Testis (tissue), 2 donors: ENCODE results near the gene IZUMO4.

Experiments
- CTCF ChIP-seq, 3 experiments: fragments of 450-650 bp in 2 of 3; fragments of 200-600 bp in 1 of 3; sonication (generic) in 1 of 3; IDR thresholded peaks; one replicate each; pipeline ENCODE4 v1.5.1; 2016 to 2019; ENCODE audit warnings: antibody characterized with exemption in 3 of 3, mild to moderate bottlenecking in 2 of 3, moderate library complexity in 1 of 3
- POLR2A ChIP-seq: fragments of 450-650 bp; IDR thresholded peaks from one replicate; pipeline ENCODE4 v1.6.1; 2017; ENCODE audit warnings: antibody characterized with exemption, mild to moderate bottlenecking, moderate library complexity

- TF ChIP-seq POLR2A = no peak
- TF ChIP-seq CTCF (IDR thresholded peaks at IDR 0.05) = peak in 1 of 3 experiments; percentile 26
These were observed 31.8 kb upstream of the IZUMO4 start for GRCh38 chr19:2064788-2065524.
